OCI-LY3 (cell line): ENCODE data around the gene BAD.

ENCODE experiments used
- CTCF ChIP-seq: fragments of 200-600, 300-600 bp; sonication (generic); IDR thresholded peaks from 2 replicates; pipeline ENCODE4 v1.5.1; 2014; ENCODE audit warnings: antibody characterized with exemption, low read length, low read depth
- EZH2phosphoT487 ChIP-seq: fragments of 200-600 bp; shearing (Covaris generic); IDR thresholded peaks from 2 replicates; pipeline ENCODE4 v1.6.1; 2018; ENCODE audit warnings: antibody characterized with exemption, mixed run types, low read depth

GRCh38 chr11:64314146-64314804 lies 29.8 kb upstream of the BAD start:
- TF ChIP-seq CTCF = no peak
- TF ChIP-seq EZH2phosphoT487 = no peak
